DND-41 (cell line): Measurements from ENCODE around the gene JUND.
A peak's percentile ranks its signal among the peaks of the same experiment; 100 is the strongest.

Source experiments
- ATAC-seq: fragments of 200-7000 bp; cut with Tn5 transposase; 3 replicates; pipeline ENCODE4 v1.9.1; 2021; ENCODE audit warnings: low read depth; ENCODE audit not compliant: insufficient read depth
- DNase-seq: peaks from one replicate; pipeline ENCODE4 v3.0.0-alpha.2; 2020
- H2AFZ ChIP-seq: 2 replicates; pipeline ENCODE4 v1.6.0; 2012; ENCODE audit warnings: low read depth, low read length
- H3K27ac ChIP-seq: 2 replicates; pipeline ENCODE4 v1.5.1; 2012; ENCODE audit warnings: low read length, inconsistent platforms
- H3K27me3 ChIP-seq: fragments of 200-600 bp; sonication (generic); 2 replicates; pipeline ENCODE4 v1.6.0; 2012; ENCODE audit warnings: low read length, mild to moderate bottlenecking, inconsistent platforms; ENCODE audit not compliant: insufficient read depth, poor library complexity
- H3K36me3 ChIP-seq: 2 replicates; pipeline ENCODE4 v1.5.1; 2012; ENCODE audit warnings: low read length, inconsistent platforms; ENCODE audit not compliant: insufficient read depth
- H3K4me1 ChIP-seq: 2 replicates; pipeline ENCODE4 v1.5.1; 2012; ENCODE audit warnings: mild to moderate bottlenecking, low read length; ENCODE audit not compliant: insufficient read depth
- H3K4me2 ChIP-seq: 2 replicates; pipeline ENCODE4 v1.6.0; 2012; ENCODE audit warnings: mild to moderate bottlenecking, moderate library complexity, low read length, inconsistent platforms; ENCODE audit not compliant: insufficient read depth
- H3K4me3 ChIP-seq, 2 experiments: fragments of 200-600 bp in 1 of 2; shearing (Covaris generic) in 1 of 2; 2 replicates each; pipeline ENCODE4 v1.5.1; 2012 to 2016; ENCODE audit warnings: inconsistent platforms in 2 of 2, low read length in 2 of 2, mild to moderate bottlenecking in 2 of 2, low read depth in 1 of 2, moderate library complexity in 1 of 2
- H3K79me2 ChIP-seq: 2 replicates; pipeline ENCODE4 v1.6.0; 2012; ENCODE audit warnings: low read length, inconsistent platforms; ENCODE audit not compliant: insufficient read depth
- H3K9ac ChIP-seq: 2 replicates; pipeline ENCODE4 v1.6.0; 2012; ENCODE audit warnings: low read depth, mild to moderate bottlenecking, inconsistent platforms, low read length, moderate library complexity
- H3K9me3 ChIP-seq: 2 replicates; pipeline ENCODE4 v1.5.1; 2012; ENCODE audit warnings: low read length, moderate library complexity, mild to moderate bottlenecking, inconsistent platforms; ENCODE audit not compliant: insufficient read depth, severe bottlenecking
- H4K20me1 ChIP-seq: 2 replicates; pipeline ENCODE4 v1.6.0; 2012; ENCODE audit warnings: low read length; ENCODE audit not compliant: insufficient read depth
- EZH2 ChIP-seq: IDR thresholded peaks from 3 replicates; pipeline ENCODE4 v1.6.1; 2012; ENCODE audit warnings: borderline replicate concordance, low read depth, mild to moderate bottlenecking, moderate library complexity, low read length, inconsistent platforms; ENCODE audit not compliant: severe bottlenecking
- TF ChIP-seq, protein P1 (sequence below): IDR thresholded peaks from 2 replicates; pipeline ENCODE4 v1.5.1; 2012; ENCODE audit warnings: borderline replicate concordance, low read length, moderate library complexity, mild to moderate bottlenecking; ENCODE audit not compliant: poor library complexity, severe bottlenecking; ENCODE audit errors: extremely low read depth

JUND gene

DNA sequence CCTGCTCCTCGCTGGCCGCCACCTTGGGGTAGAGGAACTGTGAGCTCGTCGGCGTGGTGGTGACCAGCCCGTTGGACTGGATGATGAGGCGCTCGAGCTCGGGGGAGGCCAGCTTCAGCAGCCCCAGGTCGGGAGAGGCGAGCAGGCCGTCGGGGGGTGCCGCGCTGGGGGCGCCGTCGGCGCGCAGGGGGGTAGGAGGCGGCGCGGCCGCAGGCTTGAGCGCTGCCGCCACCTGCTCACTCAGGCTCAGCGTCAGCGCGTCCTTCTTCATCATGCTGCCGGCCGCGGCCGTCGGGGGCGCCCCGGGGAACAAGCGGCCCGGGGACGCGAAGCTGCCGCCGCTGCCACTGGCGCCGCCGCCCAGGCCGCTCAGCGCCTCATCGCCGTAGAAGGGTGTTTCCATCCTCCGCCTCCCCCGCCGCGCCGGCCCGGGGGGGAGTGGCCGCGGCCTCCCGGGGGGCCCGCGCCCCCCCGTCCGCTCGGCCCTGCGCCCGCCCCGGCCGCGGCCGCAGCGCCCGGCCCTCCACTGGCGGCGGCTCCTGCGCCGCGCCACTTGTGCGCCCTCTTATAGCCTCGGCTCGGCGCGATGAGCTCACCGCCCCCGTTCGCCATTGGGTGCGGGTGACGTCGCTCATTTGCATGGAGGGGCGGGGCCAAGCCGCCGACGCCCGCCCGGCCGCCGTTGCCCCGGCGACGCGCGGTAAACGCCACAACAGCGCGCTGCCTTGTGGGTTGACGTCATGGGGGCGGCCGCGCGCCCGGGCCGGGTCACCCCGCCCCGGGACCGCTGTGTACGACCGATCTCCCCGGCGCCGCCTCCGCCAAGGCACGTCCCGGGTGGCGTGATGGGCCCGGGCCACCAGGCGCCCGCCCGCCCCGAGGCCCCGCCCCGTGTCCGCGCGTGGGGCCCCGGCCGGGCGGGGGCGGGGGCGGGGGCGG lies at the start of gene JUND:
Gene JUND, minus strand, starts transcription at position 541 of the 939 bp plus-strand sequence. Its CDS starts 138 bp downstream, at position 403.
- ATAC-seq: peak; percentile 64
- H3K9me3 ChIP-seq: no peaks in the 10 kb centered on the region
- H4K20me1 ChIP-seq: peaks cover 19% of the 10 kb centered on the region
- peak within 1 kb of the TSS; percentile 98 for H3K27ac ChIP-seq
- peaks cover 40% of the 10 kb centered on the region for H3K79me2 ChIP-seq
- H3K36me3 ChIP-seq: peaks cover 20% of the 10 kb centered on the region
- peak; percentile 97 for DNase-seq
- TF ChIP-seq EZH2: no peak
- TF ChIP-seq, protein P1, sequence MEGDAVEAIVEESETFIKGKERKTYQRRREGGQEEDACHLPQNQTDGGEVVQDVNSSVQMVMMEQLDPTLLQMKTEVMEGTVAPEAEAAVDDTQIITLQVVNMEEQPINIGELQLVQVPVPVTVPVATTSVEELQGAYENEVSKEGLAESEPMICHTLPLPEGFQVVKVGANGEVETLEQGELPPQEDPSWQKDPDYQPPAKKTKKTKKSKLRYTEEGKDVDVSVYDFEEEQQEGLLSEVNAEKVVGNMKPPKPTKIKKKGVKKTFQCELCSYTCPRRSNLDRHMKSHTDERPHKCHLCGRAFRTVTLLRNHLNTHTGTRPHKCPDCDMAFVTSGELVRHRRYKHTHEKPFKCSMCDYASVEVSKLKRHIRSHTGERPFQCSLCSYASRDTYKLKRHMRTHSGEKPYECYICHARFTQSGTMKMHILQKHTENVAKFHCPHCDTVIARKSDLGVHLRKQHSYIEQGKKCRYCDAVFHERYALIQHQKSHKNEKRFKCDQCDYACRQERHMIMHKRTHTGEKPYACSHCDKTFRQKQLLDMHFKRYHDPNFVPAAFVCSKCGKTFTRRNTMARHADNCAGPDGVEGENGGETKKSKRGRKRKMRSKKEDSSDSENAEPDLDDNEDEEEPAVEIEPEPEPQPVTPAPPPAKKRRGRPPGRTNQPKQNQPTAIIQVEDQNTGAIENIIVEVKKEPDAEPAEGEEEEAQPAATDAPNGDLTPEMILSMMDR: no peak
- H3K4me1 ChIP-seq: peaks cover 29% of the 10 kb centered on the region
- H3K4me3 ChIP-seq: peak within 1 kb of the TSS; percentile 78 to 82
- H3K9ac ChIP-seq: peak within 1 kb of the TSS; percentile 99
- H3K27me3 ChIP-seq: no peaks in the 10 kb centered on the region
- H3K4me2 ChIP-seq: peak within 1 kb of the TSS; percentile 81
- H2AFZ ChIP-seq: peak within 1 kb of the TSS; percentile 72

DNA sequence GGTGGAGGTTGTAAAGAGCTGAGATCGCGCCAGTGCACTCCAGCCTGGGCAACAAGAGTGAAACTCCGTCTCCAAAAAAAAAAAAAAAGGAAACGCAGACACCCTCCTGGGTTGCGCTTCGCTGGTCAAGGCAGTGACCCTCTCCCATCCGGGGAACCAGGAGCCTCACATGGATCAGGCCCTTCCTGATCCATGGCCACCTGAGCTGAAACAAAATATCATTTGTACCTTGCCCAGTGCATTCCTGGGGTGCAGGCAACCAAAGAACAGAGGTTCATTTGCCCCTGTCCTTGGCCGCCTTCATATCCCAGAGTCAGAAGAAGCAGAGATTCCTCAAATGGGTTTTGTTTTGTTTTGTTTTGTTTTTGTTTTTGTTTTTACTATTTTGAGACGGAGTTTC lies 49.4 kb upstream of the JUND start:
- Histone ChIP-seq H3K4me2 (no peak overlapping the region), H3K4me1 (peaks cover 14% of the 10 kb centered on the region), H3K9ac (no peak overlapping the region), H3K9me3 (no peaks in the 10 kb centered on the region), H2AFZ (no peak overlapping the region), H3K79me2 (no peaks in the 10 kb centered on the region), H3K27me3 (no peaks in the 10 kb centered on the region), H4K20me1 (no peaks in the 10 kb centered on the region), H3K4me3 (no peak overlapping the region), H3K36me3 (no peaks in the 10 kb centered on the region), H3K27ac (no peak overlapping the region)
- ATAC-seq: no peak
- DNase-seq: no peak
- TF ChIP-seq EZH2: no peak
- TF ChIP-seq, protein P1: no peak

- Histone ChIP-seq H3K79me2 (no peaks in the 10 kb centered on the region), H3K4me1 (peaks cover 17% of the 10 kb centered on the region), H4K20me1 (no peaks in the 10 kb centered on the region), H3K27me3 (no peaks in the 10 kb centered on the region), H3K4me2 (peak overlapping the region; percentile 67), H3K27ac (peak overlapping the region; percentile 60), H3K9me3 (no peaks in the 10 kb centered on the region), H3K36me3 (no peaks in the 10 kb centered on the region), H3K9ac (peak overlapping the region; percentile 46), H2AFZ (peak overlapping the region; percentile 84), H3K4me3 (peak overlapping the region; percentile 5 to 49)
- no peak for DNase-seq
- ATAC-seq: no peak
- TF ChIP-seq, protein P1: no peak
- no peak for TF ChIP-seq EZH2
Observed at GRCh38 chr19:18329035-18329376, 47.6 kb upstream of the JUND start.
